Measurements from ENCODE around the gene LHCGR. TPM values are rescaled to one million over a fixed set of nuclear protein-coding genes. Genes with fewer than 3 reads are reported as not detected.

LHCGR gene
- total and polyA plus RNA-seq, 2 experiments from 2014 or later, result 0.45 to 0.66 TPM

GRCh38 chr2:48714245-48714644 lies 41.3 kb downstream of the LHCGR start:
- Histone ChIP-seq H3K4me2 (no peak overlapping the region), H3K36me3 (ENCODE audit: insufficient read depth) (no peaks in the 10 kb centered on the region), H3F3A (replicated peaks; ENCODE audit: low read depth) (no peaks in the 10 kb centered on the region), H3K9me2 (ENCODE audit: insufficient read depth) (0 out of 2 replicates have a peak, but pooled peaks cover 3% of the 10 kb centered on the region), H3K27ac (ENCODE audit: low read depth) (no peak overlapping the region), H2AFZ (no peak overlapping the region), H3K4me3 (no peak overlapping the region), H3K79me2 (replicated peaks; ENCODE audit: insufficient read depth) (no peaks in the 10 kb centered on the region), H3K4me1 (ENCODE audit: insufficient read depth) (0 out of 2 replicates have a peak, but pooled peaks cover 4% of the 10 kb centered on the region), H3K27me3 (ENCODE audit: insufficient read depth) (no peaks in the 10 kb centered on the region), H4K20me1 (replicated peaks; ENCODE audit: insufficient read depth) (no peaks in the 10 kb centered on the region)
- H3K4me3 Mint-ChIP-seq, result no peak overlapping the region
- no peaks in the 10 kb centered on the region for H3K27me3 Mint-ChIP-seq (ENCODE audit: insufficient read depth, low read depth, poor library complexity)
- TF ChIP-seq POLR2AphosphoS5 (IDR thresholded peaks at IDR 0.05; ENCODE audit: low read depth), result no peak
- TF ChIP-seq STAT1 (IDR thresholded peaks at IDR 0.05; ENCODE audit: unreplicated experiment), result no peak
- no peak for TF ChIP-seq CREB1 (CRISPR knock-in tag; IDR thresholded peaks at IDR 0.05; ENCODE audit: low read depth)
- no peak for TF ChIP-seq CTCF (conservative IDR thresholded peaks at IDR 0.05; ENCODE audit: low read depth in 2 of 2)
- TF ChIP-seq, protein P1, sequence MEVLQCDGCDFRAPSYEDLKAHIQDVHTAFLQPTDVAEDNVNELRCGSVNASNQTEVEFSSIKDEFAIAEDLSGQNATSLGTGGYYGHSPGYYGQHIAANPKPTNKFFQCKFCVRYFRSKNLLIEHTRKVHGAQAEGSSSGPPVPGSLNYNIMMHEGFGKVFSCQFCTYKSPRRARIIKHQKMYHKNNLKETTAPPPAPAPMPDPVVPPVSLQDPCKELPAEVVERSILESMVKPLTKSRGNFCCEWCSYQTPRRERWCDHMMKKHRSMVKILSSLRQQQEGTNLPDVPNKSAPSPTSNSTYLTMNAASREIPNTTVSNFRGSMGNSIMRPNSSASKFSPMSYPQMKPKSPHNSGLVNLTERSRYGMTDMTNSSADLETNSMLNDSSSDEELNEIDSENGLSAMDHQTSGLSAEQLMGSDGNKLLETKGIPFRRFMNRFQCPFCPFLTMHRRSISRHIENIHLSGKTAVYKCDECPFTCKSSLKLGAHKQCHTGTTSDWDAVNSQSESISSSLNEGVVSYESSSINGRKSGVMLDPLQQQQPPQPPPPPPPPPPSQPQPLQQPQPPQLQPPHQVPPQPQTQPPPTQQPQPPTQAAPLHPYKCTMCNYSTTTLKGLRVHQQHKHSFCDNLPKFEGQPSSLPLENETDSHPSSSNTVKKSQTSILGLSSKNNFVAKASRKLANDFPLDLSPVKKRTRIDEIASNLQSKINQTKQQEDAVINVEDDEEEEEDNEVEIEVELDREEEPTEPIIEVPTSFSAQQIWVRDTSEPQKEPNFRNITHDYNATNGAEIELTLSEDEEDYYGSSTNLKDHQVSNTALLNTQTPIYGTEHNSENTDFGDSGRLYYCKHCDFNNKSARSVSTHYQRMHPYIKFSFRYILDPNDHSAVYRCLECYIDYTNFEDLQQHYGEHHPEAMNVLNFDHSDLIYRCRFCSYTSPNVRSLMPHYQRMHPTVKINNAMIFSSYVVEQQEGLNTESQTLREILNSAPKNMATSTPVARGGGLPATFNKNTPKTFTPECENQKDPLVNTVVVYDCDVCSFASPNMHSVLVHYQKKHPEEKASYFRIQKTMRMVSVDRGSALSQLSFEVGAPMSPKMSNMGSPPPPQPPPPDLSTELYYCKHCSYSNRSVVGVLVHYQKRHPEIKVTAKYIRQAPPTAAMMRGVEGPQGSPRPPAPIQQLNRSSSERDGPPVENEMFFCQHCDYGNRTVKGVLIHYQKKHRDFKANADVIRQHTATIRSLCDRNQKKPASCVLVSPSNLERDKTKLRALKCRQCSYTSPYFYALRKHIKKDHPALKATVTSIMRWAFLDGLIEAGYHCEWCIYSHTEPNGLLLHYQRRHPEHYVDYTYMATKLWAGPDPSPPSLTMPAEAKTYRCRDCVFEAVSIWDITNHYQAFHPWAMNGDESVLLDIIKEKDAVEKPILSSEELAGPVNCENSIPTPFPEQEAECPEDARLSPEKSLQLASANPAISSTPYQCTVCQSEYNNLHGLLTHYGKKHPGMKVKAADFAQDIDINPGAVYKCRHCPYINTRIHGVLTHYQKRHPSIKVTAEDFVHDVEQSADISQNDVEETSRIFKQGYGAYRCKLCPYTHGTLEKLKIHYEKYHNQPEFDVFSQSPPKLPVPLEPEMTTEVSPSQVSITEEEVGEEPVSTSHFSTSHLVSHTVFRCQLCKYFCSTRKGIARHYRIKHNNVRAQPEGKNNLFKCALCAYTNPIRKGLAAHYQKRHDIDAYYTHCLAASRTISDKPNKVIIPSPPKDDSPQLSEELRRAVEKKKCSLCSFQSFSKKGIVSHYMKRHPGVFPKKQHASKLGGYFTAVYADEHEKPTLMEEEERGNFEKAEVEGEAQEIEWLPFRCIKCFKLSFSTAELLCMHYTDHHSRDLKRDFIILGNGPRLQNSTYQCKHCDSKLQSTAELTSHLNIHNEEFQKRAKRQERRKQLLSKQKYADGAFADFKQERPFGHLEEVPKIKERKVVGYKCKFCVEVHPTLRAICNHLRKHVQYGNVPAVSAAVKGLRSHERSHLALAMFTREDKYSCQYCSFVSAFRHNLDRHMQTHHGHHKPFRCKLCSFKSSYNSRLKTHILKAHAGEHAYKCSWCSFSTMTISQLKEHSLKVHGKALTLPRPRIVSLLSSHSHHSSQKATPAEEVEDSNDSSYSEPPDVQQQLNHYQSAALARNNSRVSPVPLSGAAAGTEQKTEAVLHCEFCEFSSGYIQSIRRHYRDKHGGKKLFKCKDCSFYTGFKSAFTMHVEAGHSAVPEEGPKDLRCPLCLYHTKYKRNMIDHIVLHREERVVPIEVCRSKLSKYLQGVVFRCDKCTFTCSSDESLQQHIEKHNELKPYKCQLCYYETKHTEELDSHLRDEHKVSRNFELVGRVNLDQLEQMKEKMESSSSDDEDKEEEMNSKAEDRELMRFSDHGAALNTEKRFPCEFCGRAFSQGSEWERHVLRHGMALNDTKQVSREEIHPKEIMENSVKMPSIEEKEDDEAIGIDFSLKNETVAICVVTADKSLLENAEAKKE (CRISPR knock-in tag; IDR thresholded peaks at IDR 0.05), result no peak
- no peak for TF ChIP-seq JUNB (IDR thresholded peaks at IDR 0.05; ENCODE audit: unreplicated experiment)
- no peak for TF ChIP-seq EZH2phosphoT487 (IDR thresholded peaks at IDR 0.05; ENCODE audit: unreplicated experiment)
- TF ChIP-seq ZNF114 (CRISPR knock-in tag; IDR thresholded peaks at IDR 0.05), result no peak
- TF ChIP-seq REST (IDR thresholded peaks at IDR 0.05; ENCODE audit: unreplicated experiment), result no peak
- TF ChIP-seq ETS1 (IDR thresholded peaks at IDR 0.05), result no peak
- no peak for TF ChIP-seq NANOG (IDR thresholded peaks at IDR 0.05; ENCODE audit: borderline replicate concordance)
- TF ChIP-seq ZNF331 (CRISPR knock-in tag; IDR thresholded peaks at IDR 0.05; ENCODE audit: low read depth), result no peak
- TF ChIP-seq EZH2 (IDR thresholded peaks at IDR 0.05; ENCODE audit: low read depth, unreplicated experiment), result no peak
- no peak overlapping the region for H3K27ac Mint-ChIP-seq
- no peaks in the 10 kb centered on the region for H3K9me3 Mint-ChIP-seq
- no peak for ATAC-seq
- H3K4me1 Mint-ChIP-seq, result peaks cover 20% of the 10 kb centered on the region
- H3K36me3 Mint-ChIP-seq (ENCODE audit: low read depth), result no peaks in the 10 kb centered on the region
- DNase-seq (ENCODE audit: low spot score), result no peak

Data from GM23338 (cell line).